ENCODE data around the gene PTPN1. TPM values are rescaled to one million over a fixed set of nuclear protein-coding genes. Genes with fewer than 3 reads are reported as not detected.

The PTPN1 gene
- polyA plus RNA-seq, 1 of the 3 experiments (the other 2 are of a cell fraction) = 23.6 TPM

DNA sequence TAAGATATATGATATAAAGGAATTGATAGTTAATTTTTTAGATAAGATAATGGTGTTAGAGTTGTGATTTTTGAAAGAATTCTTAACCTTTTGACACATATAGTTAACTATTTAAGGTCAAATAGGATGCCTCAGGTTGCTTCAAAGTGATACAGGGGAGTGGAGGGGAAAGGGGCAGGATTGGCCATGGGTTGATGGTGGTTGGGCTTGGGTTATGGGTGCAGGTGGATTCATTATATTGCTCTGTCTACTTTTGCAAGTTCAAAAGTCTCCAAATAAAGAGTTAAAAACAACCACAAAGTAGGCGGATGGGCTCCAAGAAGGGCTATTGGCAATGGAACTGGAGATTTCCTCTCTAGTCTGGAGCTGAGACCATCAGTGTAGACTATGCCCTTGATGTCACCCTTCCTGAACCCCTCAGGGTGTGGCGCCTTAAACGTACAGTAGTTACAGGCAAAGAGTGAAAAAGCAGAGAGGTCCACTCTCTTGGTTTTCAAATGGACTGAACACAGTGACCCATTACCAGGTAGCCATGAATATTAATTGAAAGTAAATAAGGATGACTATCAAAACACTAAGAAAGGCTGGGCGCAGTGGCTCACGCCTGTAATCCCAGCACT, 81.2 kb downstream of the PTPN1 start:
- H3K27ac ChIP-seq (ENCODE audit: low read depth in 2 of 2, low read length in 1 of 2) = no peak overlapping the region
- H3K9me2 ChIP-seq = no peaks in the 10 kb centered on the region
- no peaks in the 10 kb centered on the region for H3K79me2 ChIP-seq (ENCODE audit: insufficient read depth)
- TF ChIP-seq CHD2 (IDR thresholded peaks at IDR 0.05; ENCODE audit: low read length, partially characterized antibody) = no peak
- TF ChIP-seq EP300 (IDR thresholded peaks at IDR 0.05; ENCODE audit: borderline replicate concordance in 1 of 2, low read depth in 1 of 2, low read length in 1 of 2) = no peak
- no peak for TF ChIP-seq USF2 (IDR thresholded peaks at IDR 0.05; ENCODE audit: borderline replicate concordance, low read depth, low read length)
- no peak for TF ChIP-seq YY1 (IDR thresholded peaks at IDR 0.05; ENCODE audit: low read depth)
- TF ChIP-seq ELF1 (IDR thresholded peaks at IDR 0.05) = no peak
- TF ChIP-seq CTCF (IDR thresholded peaks at IDR 0.05) = no peak
- no peak for TF ChIP-seq MXI1 (IDR thresholded peaks at IDR 0.05; ENCODE audit: low read depth, low read length)
- no peak for TF ChIP-seq REST (IDR thresholded peaks at IDR 0.05; ENCODE audit: low read depth, low read length)
- TF ChIP-seq IRF3 (IDR thresholded peaks at IDR 0.05; ENCODE audit: low read depth, low read length) = no peak
- no peak for TF ChIP-seq SMC3 (IDR thresholded peaks at IDR 0.05; ENCODE audit: low read depth, low read length)
- no peak for TF ChIP-seq FOXJ3 (CRISPR knock-in tag; IDR thresholded peaks at IDR 0.05)
- TF ChIP-seq JUND (IDR thresholded peaks at IDR 0.05) = no peak
- no peak for TF ChIP-seq TEAD4 (IDR thresholded peaks at IDR 0.05; ENCODE audit: borderline replicate concordance, insufficient read depth)
- no peak for TF ChIP-seq POLR2AphosphoS5 (IDR thresholded peaks at IDR 0.05; ENCODE audit: low read depth, low read length)
- no peak for TF ChIP-seq NRF1 (IDR thresholded peaks at IDR 0.05; ENCODE audit: low read depth, low read length)
- no peak for TF ChIP-seq FOSL2 (IDR thresholded peaks at IDR 0.05; ENCODE audit: borderline replicate concordance, low read depth)
- no peak for TF ChIP-seq GABPA (IDR thresholded peaks at IDR 0.05; ENCODE audit: low read depth)
- TF ChIP-seq, protein P1, sequence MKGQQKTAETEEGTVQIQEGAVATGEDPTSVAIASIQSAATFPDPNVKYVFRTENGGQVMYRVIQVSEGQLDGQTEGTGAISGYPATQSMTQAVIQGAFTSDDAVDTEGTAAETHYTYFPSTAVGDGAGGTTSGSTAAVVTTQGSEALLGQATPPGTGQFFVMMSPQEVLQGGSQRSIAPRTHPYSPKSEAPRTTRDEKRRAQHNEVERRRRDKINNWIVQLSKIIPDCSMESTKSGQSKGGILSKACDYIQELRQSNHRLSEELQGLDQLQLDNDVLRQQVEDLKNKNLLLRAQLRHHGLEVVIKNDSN (IDR thresholded peaks at IDR 0.05; ENCODE audit: borderline replicate concordance, low read depth) = no peak
- no peak for TF ChIP-seq RAD21 (IDR thresholded peaks at IDR 0.05; ENCODE audit: low read length)
- H4K20me1 ChIP-seq (ENCODE audit: insufficient read depth) = no peaks in the 10 kb centered on the region
- CTCF ChIA-PET = no interaction called here
- H2AFZ ChIP-seq (ENCODE audit: low read depth) = no peak overlapping the region
- no peak for DNase-seq
- H3K4me2 ChIP-seq = no peak overlapping the region
- H3K9ac ChIP-seq = no peak overlapping the region
- no peaks in the 10 kb centered on the region for H3F3A ChIP-seq (replicated peaks; ENCODE audit: insufficient read depth)
- POLR2A ChIA-PET = no interaction called here
- H3K27me3 ChIP-seq (ENCODE audit: insufficient read depth) = no peaks in the 10 kb centered on the region
- H3K9me3 ChIP-seq = no peaks in the 10 kb centered on the region
- no peak overlapping the region for H3K4me3 ChIP-seq (ENCODE audit: low read depth in 2 of 2, low read length in 1 of 2)
- peaks cover 0 to 4% of the 10 kb centered on the region in 2 experiments; a peak in 1 of 4 replicates for H3K4me1 ChIP-seq (ENCODE audit: control insufficient read depth in 1 of 2, insufficient read depth in 2 of 2, low read depth in 1 of 2, low read length in 1 of 2)
- H3K36me3 ChIP-seq (replicated peaks in 1 of 2; ENCODE audit: control insufficient read depth in 1 of 2, insufficient read depth in 2 of 2, low read length in 1 of 2) = peaks cover 0 to 15% of the 10 kb centered on the region in 2 experiments
- 97% methylated on average over 5 of the region's 5 CpGs for whole genome bisulfite sequencing (ENCODE audit: low lambda C conversion rate)
